HG02840 (cell line): ENCODE results near the gene GXYLT2.

Experiments
- ATAC-seq: cut with Tn5 transposase; IDR thresholded peaks from one replicate; pipeline ENCODE4 v1.9.1; 2021; ENCODE audit warnings: mild to moderate bottlenecking, moderate library complexity, moderate number of reproducible peaks; ENCODE audit not compliant: unreplicated experiment, low FRiP score

Gene GXYLT2

GRCh38 chr3:72969766-72970165, 81.9 kb downstream of the GXYLT2 start:
- no peak for ATAC-seq

GRCh38 chr3:72970942-72971341, 83.1 kb downstream of the GXYLT2 start:
- ATAC-seq, result no peak

GRCh38 chr3:72972706-72973030, 84.8 kb downstream of the GXYLT2 start:
- no peak for ATAC-seq

GRCh38 chr3:72973031-72973723, 85.3 kb downstream of the GXYLT2 start:
- no peak for ATAC-seq

- ATAC-seq, result no peak
Measured at GRCh38 chr3:72973786-72974185, 85.9 kb downstream of the GXYLT2 start.

GRCh38 chr3:72974956-72975355, 87.1 kb downstream of the GXYLT2 start:
- ATAC-seq, result no peak

GRCh38 chr3:72976281-72976741, 88.5 kb downstream of the GXYLT2 start:
- ATAC-seq, result no peak

- ATAC-seq, result no peak
Measured at GRCh38 chr3:72977060-72977808, 89.4 kb downstream of the GXYLT2 start.

GRCh38 chr3:72982609-72983366, 94.9 kb downstream of the GXYLT2 start:
- ATAC-seq, result no peak

GRCh38 chr3:72985576-72985975, 97.7 kb downstream of the GXYLT2 start:
- ATAC-seq, result no peak

GRCh38 chr3:72990701-72991395, 103.0 kb downstream of the GXYLT2 start:
- no peak for ATAC-seq

- no peak for ATAC-seq
Measured at GRCh38 chr3:72991522-72991921, 103.7 kb downstream of the GXYLT2 start.

- ATAC-seq, result no peak
Measured at GRCh38 chr3:72993391-72993790, 105.5 kb downstream of the GXYLT2 start.

- ATAC-seq, result no peak
Measured at GRCh38 chr3:72995337-72995736, 107.5 kb downstream of the GXYLT2 start.

- ATAC-seq, result no peak
Measured at GRCh38 chr3:72996121-72996472, 108.3 kb downstream of the GXYLT2 start.

- ATAC-seq, result peak; percentile 95
Measured at GRCh38 chr3:72996473-72997333, 108.9 kb downstream of the GXYLT2 start, which contains the start of gene PPP4R2. TSS of gene PPP4R2 (plus strand) at chr3:72996811. CDS start at chr3:72997038, 227 bp downstream.

GRCh38 chr3:72997421-72997961, 109.6 kb downstream of the GXYLT2 start:
- no peak for ATAC-seq

GRCh38 chr3:72998466-72998865, 110.6 kb downstream of the GXYLT2 start:
- no peak for ATAC-seq

- no peak for ATAC-seq
Measured at GRCh38 chr3:72999951-73000350, 112.1 kb downstream of the GXYLT2 start.
